ENCODE data around the gene PCCA. TPM values are rescaled to one million over a fixed set of nuclear protein-coding genes. Genes with fewer than 3 reads are reported as not detected.

The PCCA gene
- total RNA-seq, 4 donors from 2014 or later: 21.2 to 40.9 (median 31.6) TPM

DNA sequence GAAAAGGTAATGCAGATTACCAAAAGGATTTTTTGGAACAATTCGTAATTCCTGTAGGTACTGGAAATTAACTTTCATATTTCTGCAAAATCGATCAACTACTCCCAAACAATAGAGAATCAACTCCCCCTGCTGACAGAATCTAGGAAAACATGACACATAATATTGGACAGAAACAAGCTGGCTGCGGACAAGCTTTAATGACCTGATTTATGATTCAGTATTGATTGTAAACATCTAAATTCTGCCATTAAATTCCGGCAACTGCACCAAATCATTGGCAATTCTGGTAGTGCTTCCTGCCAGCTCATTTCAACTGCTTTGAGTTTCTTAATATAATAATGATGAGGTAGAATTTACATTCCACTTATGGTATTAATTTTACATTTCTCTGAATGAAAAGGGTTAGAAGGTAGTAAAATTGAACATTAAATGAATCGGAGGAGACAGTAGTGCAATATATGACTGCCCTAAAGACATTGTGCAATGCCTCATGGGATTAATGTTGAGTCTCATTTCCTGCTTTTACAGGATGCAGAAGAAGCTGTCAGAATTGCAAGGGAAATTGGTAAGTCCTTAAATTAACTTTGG, 146.5 kb downstream of the PCCA start:
- 11% methylated on average over 5 of the region's 5 CpGs for WGBS

GRCh38 chr13:100240109-100240779, 151.4 kb downstream of the PCCA start:
- Histone ChIP-seq H3K4me1 (peaks cover 2% of the 10 kb centered on the region), H3K27ac (no peak overlapping the region), H3K27me3 (no peaks in the 10 kb centered on the region), H3K4me3 (no peak overlapping the region), H3K9me3 (no peaks in the 10 kb centered on the region), H3K36me3 (no peaks in the 10 kb centered on the region)
- no peak for DNase-seq (ENCODE audit: low spot score in 2 of 2)
- TF ChIP-seq, protein P1, sequence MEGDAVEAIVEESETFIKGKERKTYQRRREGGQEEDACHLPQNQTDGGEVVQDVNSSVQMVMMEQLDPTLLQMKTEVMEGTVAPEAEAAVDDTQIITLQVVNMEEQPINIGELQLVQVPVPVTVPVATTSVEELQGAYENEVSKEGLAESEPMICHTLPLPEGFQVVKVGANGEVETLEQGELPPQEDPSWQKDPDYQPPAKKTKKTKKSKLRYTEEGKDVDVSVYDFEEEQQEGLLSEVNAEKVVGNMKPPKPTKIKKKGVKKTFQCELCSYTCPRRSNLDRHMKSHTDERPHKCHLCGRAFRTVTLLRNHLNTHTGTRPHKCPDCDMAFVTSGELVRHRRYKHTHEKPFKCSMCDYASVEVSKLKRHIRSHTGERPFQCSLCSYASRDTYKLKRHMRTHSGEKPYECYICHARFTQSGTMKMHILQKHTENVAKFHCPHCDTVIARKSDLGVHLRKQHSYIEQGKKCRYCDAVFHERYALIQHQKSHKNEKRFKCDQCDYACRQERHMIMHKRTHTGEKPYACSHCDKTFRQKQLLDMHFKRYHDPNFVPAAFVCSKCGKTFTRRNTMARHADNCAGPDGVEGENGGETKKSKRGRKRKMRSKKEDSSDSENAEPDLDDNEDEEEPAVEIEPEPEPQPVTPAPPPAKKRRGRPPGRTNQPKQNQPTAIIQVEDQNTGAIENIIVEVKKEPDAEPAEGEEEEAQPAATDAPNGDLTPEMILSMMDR (IDR thresholded peaks at IDR 0.05): no peak
- no peak for TF ChIP-seq EP300 (IDR thresholded peaks at IDR 0.05)
- no peak for TF ChIP-seq POLR2AphosphoS5 (IDR thresholded peaks at IDR 0.05)
- no peak for TF ChIP-seq POLR2A (IDR thresholded peaks at IDR 0.05)
- 98% methylated on average over 4 of the region's 4 CpGs for WGBS

More for the DNA sequence above, 146.5 kb downstream of the PCCA start:
- TF ChIP-seq EP300 (IDR thresholded peaks at IDR 0.05): no peak
- no peak for TF ChIP-seq POLR2AphosphoS5 (IDR thresholded peaks at IDR 0.05)
- TF ChIP-seq POLR2A (IDR thresholded peaks at IDR 0.05): no peak
- TF ChIP-seq, protein P1 (IDR thresholded peaks at IDR 0.05): peak in 1 of 2 donors; percentile 42
- no peak for DNase-seq (ENCODE audit: low spot score in 2 of 2)
- Histone ChIP-seq H3K27me3 (no peaks in the 10 kb centered on the region), H3K9me3 (no peaks in the 10 kb centered on the region), H3K27ac (no peak overlapping the region), H3K36me3 (no peaks in the 10 kb centered on the region), H3K4me1 (peaks cover 19% of the 10 kb centered on the region), H3K4me3 (no peak overlapping the region)

DNA sequence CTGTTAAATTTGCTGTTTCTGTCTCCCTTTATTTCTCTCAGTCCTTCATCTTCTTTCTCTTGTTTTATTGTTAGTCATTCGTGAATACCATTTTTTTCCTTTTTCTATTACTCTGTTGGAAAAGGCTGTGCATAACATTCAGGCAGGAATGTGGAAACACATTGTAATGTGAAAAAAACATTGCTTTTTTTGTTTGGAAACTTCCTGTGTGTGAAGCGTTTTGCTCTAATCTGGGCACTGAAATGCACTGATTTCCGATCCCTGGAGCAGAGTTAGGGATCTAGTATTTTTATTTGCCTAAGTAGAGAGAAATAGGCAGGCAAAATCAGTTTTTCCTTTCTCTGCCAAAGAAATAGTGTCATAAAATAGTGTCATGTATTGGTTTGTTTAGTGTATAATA, 155.5 kb downstream of the PCCA start:
- H3K27ac ChIP-seq: no peak overlapping the region
- H3K27me3 ChIP-seq: no peaks in the 10 kb centered on the region
- H3K4me1 ChIP-seq: no peaks in the 10 kb centered on the region
- peaks cover 9% of the 10 kb centered on the region for H3K9me3 ChIP-seq
- no peaks in the 10 kb centered on the region for H3K36me3 ChIP-seq
- WGBS: 54% methylated on average over 3 of the region's 3 CpGs
- TF ChIP-seq POLR2AphosphoS5 (IDR thresholded peaks at IDR 0.05): no peak
- no peak for TF ChIP-seq EP300 (IDR thresholded peaks at IDR 0.05)
- TF ChIP-seq, protein P1 (IDR thresholded peaks at IDR 0.05): no peak
- no peak for TF ChIP-seq POLR2A (IDR thresholded peaks at IDR 0.05)
- H3K4me3 ChIP-seq: no peak overlapping the region
- no peak for DNase-seq (ENCODE audit: low spot score in 2 of 2)

DNA sequence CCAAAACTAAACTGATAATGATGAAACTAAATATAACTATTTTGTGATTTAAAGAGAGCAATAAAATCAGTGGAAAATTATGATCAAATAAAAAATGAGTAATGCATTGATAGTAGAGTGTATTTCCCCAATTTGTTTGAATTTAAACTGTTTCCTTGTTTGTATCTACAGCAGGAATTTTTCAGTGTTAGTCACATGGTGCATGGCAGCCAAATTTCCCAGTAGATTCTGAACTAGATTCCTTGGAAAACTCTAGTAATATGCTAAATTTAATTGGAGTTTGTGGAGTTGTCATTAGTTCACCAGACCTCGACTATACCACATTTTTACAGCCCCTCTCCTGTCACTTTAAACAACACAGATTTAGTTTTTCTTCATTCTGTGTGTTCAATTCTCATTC, 156.2 kb downstream of the PCCA start:
- TF ChIP-seq, protein P1 (IDR thresholded peaks at IDR 0.05): no peak
- H3K4me3 ChIP-seq: no peak overlapping the region
- DNase-seq (ENCODE audit: low spot score in 2 of 2): no peak
- WGBS: 44% methylated on average over 1 of the region's 1 CpG
- H3K27me3 ChIP-seq: no peaks in the 10 kb centered on the region
- H3K36me3 ChIP-seq: no peaks in the 10 kb centered on the region
- H3K27ac ChIP-seq: no peak overlapping the region
- H3K9me3 ChIP-seq: peaks cover 11% of the 10 kb centered on the region
- no peaks in the 10 kb centered on the region for H3K4me1 ChIP-seq

DNA sequence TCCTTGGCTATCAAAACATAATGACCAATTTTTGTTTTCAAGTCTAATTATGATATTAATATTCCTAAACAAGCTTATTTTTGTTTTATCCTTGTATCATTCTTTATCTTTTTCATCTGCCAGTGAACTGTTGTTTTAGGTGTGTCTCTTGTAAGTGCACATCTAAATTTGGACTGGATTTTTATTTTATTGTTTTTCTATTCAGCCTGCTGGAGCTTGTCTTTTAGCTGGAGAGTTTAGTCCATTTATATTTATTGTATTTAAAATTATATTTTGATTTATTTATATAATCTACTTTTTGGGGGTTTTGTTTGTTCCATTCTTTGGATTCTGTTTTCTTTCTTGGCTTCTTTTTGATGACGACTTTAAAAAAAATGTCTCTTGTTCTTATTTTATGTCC, 159.0 kb downstream of the PCCA start:
- Histone ChIP-seq H3K36me3 (no peaks in the 10 kb centered on the region), H3K4me1 (no peaks in the 10 kb centered on the region), H3K9me3 (peaks cover 11% of the 10 kb centered on the region), H3K4me3 (no peak overlapping the region), H3K27ac (no peak overlapping the region), H3K27me3 (no peaks in the 10 kb centered on the region)
- WGBS: 94% methylated on average over 1 of the region's 1 CpG
- TF ChIP-seq, protein P1 (IDR thresholded peaks at IDR 0.05): no peak
- no peak for TF ChIP-seq POLR2AphosphoS5 (IDR thresholded peaks at IDR 0.05)
- TF ChIP-seq EP300 (IDR thresholded peaks at IDR 0.05): no peak
- no peak for TF ChIP-seq POLR2A (IDR thresholded peaks at IDR 0.05)
- no peak for DNase-seq (ENCODE audit: low spot score in 2 of 2)

All from suprapubic skin (tissue), 4 donors.